Fibroblast of skin of left quadriceps (primary cell): Measurements from ENCODE around the gene NDUFA13.
A peak's percentile ranks its signal among the peaks of the same experiment; 100 is the strongest.

Experiments
- DNase-seq, 2 experiments: peaks; one replicate each; pipeline ENCODE4 v3.0.0-alpha.2; 2013; ENCODE audit warnings: low read depth in 2 of 2

NDUFA13 gene

DNA sequence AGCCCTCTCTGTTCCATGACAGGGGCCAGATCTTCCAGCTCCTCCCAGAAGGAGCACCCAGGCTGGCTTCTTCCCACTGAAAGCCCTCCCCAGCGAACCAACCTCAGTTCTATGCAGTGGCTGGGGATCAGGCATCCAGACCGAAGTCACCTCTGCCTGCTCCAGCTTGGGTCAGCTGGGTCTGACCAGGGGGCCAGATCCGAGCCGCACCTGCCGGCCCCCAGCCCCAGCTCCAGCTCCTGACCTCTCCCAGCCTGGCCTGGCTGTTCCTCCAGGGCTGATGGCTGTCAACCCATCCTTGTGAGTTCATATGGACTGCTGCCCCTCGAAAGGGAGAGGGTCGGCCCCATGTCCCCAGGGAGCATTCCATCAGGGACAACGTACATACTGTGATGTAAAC is 8.7 kb upstream of the NDUFA13 start:
- no peak for DNase-seq

DNA sequence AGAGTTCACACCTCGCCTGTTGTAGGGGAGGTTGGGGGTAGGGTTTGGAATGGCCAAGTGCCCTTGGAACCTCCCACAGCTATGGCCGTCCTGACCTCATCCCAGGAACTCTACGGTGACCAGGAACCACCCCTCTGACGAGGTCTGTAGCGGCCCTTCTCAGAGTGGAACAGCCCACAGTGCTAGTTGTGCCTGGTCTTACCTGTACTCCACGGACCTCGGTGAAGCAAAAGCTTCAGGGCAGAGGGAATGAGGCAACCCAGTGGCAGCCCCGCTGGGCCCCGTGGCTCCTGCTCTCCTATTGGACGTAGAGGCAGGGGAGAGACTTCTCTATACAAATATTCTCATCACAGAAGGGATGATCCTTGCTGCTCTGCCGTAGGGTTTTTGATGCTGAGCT is 7.8 kb upstream of the NDUFA13 start:
- no peak for DNase-seq

DNA sequence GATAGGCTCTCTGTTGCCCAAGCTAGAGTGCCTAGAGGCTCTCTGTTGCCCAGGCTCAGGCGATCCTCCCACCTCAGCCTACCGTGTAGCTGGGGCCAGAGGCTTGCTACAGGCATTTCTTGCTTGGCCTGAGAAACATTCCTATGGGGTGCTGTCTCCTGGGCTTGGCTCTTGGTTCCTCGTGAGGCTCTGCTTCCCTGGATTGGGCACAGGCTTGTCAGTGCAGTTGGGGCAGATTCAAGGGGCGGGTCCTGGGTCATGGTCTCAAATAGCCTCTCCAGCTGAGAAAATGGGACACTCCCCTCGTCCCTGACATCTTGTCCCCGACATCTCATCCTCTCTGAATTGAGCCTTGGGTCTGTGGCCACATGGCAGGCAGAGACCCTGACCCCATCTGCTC is 5.6 kb upstream of the NDUFA13 start:
- DNase-seq: no peak

DNA sequence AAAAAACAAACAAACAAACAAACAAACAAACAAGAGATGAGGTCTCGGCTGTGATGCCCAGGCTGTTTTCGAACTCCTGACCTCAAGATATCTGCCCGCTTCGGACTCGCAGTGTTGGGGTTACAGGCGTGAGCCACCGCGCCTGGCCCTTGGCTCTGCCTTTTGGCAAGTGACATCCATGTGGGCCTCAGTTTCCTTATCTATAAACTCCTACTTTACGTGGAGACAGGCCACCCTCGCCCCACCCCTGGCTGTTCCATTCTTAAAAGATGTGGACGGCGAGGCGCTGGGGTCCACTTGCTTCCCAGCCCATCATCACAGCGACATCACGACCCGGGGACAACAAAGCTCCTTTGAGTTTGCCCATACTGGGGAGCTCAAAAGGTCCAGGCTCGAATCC is 2.3 kb upstream of the NDUFA13 start:
- DNase-seq: no peak

DNA sequence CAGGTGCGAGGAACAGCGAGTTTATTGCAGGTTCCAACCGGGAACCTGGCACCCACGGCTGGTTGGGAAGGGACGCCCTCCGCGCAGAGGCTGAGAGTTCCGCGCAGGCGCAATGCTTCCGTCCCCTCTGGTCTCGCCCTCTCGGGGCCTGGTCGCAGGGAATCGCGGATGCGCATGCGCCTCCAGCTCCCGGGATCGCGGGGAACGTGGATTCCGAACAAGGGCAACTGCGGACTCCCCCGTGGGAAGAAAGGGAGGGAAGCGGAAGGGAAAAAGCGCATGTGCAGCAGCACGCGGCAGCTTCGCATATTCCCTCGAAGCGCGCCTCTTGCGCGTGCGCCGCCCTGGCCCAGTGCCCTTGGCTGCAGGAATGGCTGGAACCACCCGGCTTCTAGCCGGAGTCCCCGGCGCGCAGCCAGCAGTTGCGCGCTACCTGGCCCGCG is 1.8 kb upstream of the NDUFA13 start:
- peak; percentile 33 to 41 for DNase-seq

DNA sequence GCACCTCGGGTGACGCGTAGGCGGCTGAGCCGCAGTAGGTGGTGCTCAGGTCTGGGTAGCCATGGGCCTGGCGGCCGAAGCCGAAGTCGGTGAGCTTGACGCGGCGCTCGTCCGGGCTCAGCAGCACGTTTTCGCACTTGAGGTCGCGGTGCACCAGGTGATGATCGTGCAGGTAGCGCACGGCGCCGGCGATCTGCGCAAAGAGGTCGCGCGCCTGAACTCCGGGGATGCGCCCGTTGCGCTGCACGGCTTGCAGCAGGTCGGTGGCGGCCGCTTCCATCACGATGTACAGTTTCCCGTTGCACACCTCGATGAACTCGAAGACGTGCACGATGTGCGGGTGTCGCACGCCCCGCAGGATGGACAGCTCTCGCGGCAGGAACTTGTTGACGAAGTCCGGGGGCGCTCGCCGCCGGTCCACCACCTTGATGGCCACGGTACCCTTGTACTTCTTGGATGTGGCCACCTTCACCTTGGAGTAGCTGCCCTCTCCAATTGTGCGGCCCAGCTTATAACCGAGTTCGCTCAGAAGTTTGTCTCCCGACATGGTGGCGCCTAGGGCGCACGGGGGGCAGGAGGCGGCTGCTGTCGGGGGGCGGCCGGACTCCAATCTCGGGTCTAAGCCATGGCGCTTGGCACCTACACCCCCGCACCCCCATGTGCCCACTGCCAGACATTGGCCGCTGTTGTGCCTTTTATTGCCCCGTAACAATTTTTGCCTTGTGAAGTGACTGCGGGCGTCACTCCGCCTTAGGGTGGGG is 964 bp upstream of the NDUFA13 start, which contains the start of gene TSSK6:
TSS of gene TSSK6 (minus strand) at position 668 of the 761 bp plus-strand sequence. CDS start at position 547, 121 bp downstream.
- DNase-seq: no peak

DNA sequence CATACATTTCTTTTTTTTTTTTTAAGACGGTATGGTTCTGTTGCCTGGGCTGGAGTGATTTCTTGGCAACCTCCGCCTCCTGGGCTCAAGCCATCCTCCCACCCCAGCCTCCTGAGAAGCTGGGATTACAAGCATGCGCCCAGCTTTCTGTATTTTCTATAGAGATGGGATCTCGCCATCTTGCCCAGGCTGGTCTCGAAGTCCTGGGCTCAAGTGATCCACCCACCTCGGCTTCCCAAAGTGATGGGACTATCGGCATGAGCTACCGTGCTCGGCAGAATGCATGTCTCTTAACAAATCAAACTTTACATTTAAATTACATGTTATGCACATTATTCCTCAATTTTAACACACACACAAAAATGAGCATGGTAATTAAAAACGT is 1.2 kb downstream of the NDUFA13 start:
- no peak for DNase-seq

DNA sequence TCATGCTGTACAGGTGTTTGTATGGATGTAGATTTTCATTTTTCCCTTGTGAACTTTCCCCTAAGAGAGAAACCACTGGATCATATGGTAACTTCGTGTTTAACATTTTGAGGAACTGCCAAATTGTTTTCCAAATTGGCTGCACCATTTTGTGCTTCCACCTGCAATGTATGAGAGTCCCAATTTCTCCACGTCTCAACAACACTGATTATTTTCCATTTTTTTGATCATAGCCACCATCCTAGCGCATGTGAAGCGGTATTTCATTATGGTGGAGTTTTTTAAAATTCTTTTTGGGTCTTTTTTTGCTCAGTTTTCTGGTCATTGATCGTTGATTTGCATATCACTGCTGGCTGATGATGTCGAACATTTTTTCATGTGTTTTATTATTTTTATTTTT is 5.0 kb downstream of the NDUFA13 start:
- no peak for DNase-seq

DNA sequence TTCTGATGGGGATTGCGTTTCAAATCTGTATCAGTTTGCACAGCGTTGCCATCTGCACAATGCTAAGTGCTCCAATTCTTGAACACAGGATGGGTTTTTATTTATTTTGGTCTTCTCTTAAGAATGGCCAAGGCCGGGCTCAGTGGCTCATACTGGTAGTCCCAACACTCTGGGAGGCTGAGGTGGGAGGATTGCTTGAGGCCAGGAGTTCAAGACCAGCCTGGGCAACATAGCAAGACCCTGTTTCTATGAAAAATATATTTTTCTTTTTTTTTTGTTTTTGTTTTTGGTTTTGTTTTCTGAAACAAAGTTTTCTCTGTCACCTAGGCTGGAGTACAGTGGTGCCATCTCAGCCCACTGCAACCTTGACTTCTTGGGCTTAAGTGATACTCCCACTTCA is 7.2 kb downstream of the NDUFA13 start:
- DNase-seq: no peak

DNA sequence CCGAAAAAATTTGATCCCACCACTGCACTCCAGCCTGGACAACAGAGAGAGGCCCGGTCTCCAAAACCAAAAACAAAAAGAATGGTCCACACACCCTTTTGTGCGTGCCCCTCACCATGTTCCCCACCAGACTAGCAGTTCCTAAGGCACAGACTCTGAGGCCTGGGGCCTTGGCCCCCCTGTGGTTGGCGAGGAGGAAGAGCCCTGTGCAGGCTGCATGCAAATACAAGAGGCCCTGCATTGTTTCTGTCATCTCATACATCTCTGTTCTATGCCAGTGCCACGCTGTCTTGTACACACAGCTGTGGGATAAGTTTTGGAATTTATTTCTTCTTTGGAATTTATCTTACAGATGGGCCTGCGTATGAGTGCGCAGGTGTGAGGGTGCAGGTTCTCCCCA is 8.0 kb downstream of the NDUFA13 start:
- no peak for DNase-seq

DNA sequence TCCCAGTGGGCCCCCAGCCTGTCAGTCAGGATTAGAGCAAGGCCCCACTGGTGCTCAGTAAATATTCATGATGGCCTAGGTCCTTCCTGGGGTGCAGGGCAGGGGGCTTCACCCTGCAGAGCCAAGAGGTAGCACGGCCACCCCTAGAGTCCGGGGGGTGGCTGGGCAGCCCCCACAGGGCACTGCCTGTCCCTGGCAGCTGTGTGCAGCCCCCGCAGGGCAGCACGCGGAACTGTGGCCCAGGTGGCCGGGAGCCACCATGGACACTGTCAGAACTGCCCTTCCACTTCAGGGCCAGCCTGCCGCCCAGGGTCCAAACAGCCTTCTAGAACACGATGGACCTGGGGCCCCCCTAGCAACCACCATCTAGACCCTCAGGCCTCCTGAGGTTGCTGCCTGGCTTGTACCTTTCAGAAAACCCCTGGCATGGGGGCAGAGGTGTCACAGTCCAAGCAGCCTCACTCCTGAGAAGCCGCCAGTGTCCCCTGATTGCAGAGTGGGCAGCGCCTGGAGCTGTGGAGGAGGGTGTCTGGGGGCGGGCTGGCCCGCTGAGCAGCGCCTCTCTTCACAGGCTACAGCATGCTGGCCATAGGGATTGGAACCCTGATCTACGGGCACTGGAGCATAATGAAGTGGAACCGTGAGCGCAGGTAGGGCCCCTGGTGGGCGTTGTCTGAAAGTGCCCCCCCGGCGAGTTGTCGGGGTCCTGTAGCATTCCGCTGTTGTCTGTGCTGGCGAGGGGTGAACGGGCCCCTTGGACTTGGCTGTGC is 9.8 kb downstream of the NDUFA13 start:
- DNase-seq: no peak

DNA sequence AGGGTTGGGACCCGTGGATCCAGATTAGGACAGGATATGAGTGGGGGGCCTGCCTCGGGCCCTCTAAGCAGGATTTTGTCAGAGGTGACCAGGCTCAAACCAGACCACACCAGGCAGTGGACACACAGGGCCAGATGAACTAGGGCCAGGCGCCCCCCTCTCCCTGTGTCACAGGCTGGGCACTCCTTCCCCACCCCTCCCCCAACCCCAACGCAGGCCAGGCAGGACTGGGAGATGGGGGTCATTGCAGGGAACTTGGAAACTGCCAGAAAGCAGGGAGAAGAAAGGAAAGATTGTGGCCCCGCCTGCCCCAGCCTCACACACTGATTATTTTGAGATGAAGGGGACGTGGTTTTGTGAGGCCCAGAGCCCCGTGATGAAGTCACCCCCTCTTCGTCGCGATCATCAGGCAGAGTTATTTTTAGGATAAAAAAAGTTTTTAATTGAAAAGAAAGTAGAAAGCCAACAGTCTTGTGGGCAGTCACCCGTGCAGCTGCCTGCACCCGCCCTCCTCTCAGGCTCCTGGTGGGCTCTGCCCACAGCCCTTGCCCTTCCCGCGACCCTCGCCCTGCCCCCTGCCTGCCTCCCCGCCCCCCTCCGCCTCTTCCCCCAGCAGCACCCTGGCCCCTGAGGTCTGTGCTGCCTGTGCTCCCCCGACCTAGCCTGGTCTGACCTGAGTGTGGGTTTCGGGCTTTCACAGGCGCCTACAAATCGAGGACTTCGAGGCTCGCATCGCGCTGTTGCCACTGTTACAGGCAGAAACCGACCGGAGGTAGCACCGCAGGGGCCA is 10.8 kb downstream of the NDUFA13 start:
- DNase-seq: no peak

DNA sequence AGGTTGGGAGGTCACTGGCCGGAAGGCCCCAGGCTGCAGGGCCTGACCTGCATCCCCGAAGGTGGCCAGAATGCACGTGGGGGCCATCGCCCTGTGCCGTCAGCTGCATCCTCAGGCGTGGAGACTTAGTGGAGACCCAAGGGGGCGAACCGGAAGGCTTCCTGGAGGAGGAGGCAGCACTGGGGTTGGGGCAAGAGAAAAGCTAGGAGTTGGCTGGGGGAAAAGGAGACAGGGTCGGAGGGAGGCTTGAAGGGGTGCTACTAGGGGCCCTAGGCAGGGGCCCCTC is 11.3 kb downstream of the NDUFA13 start:
- no peak for DNase-seq

DNA sequence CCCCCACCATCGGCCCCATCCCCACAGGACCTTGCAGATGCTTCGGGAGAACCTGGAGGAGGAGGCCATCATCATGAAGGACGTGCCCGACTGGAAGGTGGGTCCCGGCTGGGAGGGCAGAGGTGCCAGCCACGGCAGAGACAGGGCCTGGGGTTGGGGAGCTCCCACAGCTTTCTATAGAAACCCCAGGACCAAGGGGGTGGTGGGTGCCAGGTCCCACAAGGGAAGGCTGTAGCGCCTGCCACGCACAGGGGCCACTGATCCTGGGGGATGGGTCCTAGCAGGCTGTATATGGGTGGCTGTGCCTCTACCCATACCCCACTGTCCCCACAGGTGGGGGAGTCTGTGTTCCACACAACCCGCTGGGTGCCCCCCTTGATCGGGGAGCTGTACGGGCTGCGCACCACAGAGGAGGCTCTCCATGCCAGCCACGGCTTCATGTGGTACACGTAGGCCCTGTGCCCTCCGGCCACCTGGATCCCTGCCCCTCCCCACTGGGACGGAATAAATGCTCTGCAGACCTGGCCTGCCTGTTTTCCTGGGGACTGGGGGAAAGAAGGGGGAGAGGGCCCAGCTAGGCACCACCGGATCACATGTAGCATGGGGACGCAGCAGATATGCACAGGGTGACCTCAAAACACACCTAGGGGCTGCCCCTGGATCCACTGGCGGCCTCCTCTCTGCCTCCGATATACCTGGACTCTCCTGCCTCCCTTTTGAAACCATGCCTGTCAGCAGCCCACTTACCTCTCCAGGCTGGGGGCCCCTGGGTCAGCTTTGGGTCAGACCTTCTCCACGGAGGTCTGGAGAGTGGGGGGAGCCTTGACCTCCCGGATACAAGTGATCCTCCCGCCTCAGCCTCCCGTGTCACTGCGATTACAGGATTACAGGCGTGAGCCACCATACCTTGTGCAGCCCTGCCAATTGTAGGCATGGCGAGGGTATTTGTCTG is 11.9 kb downstream of the NDUFA13 start:
- no peak for DNase-seq

DNA sequence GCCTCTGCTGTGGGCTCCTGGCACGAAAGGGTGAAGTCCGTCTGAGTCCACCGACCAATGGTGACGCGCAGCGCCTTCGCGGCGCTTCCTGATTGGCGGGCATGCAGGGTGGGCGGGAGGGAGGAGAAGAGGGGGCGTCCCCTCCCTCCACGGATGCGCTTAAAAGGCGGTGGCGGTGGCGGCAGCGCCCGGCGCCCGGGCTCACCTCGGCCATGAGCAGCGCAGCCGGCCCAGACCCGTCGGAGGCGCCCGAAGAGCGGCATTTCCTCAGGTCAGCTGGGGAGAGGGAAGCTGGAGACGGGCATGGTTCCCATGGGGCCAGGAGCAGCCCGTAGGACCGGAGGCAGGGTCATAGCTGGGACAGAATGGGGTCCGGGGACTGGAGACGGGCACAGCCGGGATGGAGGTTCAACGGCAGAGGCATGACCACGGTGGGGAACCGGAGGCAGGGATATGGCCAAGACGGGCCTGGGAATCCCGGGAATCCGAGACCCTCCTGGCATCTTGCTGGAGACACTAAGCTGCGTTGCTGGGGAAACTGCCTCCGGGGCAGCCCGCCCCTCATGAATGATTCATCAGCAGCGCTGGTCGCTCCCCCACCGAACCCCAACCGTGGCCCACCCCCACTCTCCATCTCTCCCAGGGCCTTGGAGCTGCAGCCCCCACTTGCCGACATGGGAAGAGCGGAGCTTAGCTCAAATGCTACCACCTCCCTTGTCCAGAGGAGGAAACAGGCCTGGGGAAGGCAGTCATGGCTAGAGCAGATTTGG is 12.9 kb downstream of the NDUFA13 start, which contains the start of gene YJEFN3:
TSS of gene YJEFN3 (plus strand) at position 191 of the 770 bp plus-strand sequence. CDS start at position 213, 22 bp downstream.
- DNase-seq: no peak

DNA sequence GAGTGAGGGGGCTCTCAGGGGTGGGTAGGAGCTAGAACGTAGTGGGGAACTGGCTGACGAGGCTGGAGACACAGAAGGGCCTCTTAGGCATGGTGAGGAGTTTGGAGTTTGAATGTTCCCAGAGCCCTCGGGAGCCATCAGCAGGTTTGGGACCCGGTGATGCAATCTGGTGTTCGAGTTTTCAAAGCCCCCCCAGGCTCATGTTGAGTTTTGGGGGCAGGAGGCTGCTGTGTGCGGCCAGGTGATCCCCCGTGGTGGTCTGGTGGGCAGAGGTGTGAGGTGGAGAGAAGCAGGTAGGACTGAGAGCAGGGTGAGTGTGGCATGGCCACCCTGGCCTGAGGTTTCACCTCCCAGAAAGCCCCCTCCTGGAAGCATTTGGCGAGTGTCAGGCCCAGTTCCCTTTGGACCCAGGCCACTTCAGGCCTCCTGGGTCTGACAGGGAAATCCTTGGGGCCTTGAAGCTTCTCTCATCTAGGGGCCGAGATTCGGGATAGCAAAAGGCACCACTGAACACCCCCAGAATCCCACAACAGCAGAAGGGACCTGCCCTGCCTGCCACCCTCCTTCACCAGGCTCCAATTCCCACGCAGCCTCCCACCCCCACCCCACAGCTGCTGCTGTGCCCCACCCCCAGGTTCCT is 13.9 kb downstream of the NDUFA13 start:
- no peak for DNase-seq

DNA sequence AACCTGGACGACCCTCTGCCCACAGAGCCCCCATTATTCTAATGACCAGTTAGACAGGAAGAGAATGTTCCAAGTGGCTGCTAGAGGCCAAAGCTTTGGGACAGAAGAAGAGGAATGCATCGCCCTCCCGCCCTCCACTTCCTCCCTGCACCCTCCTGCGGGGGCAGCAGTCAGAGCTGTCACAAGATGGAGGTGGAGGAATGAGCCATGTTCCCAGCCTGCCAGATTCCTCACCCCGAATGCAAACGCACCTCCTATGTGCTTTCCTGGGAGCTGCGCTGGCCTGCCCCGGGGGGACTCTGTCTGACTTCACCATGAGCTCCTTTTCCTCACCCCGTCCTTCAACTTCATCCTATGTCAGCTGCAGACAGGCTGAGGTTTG is 14.4 kb downstream of the NDUFA13 start:
- DNase-seq: no peak

DNA sequence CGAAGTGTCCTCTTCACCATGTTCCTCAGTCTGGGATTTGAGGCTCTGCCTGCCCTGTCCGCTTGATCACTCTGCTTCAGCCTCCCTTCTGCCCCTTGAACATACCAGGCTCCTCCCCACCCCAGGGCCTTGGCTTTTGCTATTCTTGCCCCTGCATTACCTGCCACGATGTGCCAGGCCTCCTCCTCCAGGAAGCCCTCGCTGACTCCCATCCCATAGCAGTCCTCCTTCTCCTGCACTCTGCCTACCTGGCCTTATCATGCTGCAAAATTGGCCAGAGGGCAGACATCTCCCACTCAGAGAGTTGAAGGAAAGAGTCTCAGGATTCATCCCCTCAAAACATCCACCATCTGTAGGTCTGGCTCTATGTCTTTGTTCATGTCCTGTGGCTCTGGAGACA is 14.9 kb downstream of the NDUFA13 start:
- DNase-seq: no peak

DNA sequence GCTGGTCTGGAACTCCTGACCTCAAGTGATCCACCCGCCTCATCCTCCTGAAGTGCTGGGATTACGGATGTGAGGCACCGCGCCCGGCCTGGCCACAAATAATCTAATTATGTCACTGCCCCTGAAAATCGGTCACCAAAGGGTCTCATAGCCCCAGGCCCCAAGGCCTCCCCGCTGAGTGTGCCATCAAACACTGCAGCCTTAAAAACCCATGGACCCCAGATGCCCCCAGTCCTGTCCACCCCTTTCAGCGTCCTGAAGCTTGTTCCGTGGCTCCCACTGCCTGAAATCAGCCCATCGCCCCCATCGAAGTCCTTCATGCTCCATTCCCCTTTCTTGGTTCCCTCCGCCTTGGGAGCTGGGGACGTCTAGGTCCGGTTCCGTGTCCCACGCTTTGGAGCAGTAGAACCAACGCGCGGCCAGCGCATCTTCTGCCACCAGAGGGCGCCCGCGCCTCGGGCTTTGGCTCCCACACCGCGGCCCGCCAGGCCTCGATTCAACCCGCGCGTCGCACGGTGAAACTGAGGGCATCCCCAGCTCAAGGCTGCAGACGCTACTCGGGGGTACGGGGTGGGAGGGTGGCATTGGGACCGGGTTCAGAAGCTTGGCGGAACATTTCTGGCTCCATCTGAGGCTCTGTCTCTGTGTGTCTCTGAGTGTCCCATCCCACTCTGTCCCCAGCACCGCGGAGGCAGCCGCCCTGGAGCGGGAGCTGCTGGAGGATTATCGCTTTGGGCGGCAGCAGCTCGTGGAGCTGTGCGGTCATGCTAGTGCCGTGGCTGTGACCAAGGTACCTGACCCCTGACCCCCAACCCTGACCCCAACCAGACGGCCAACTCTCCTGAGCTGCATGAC is 16.2 kb downstream of the NDUFA13 start:
- peak; percentile 27 to 34 for DNase-seq
